GM12878 (cell line): ENCODE data around the gene TEX2. TPM values are rescaled to one million over a fixed set of nuclear protein-coding genes. Genes with fewer than 3 reads are reported as not detected.

Source experiments
- BMI1 ChIP-seq: fragments of 450-650 bp; IDR thresholded peaks from 2 replicates; pipeline ENCODE4 v1.6.1; 2016; ENCODE audit warnings: mild to moderate bottlenecking, moderate library complexity, borderline replicate concordance
- CREB1 ChIP-seq: IDR thresholded peaks from 2 replicates; pipeline ENCODE4 v1.6.1; 2012; ENCODE audit warnings: low read depth, mild to moderate bottlenecking, inconsistent platforms
- EED ChIP-seq: sonication (generic); IDR thresholded peaks from 2 replicates; pipeline ENCODE4 v1.6.1; 2016; ENCODE audit warnings: antibody characterized with exemption, low read depth
- EZH2 ChIP-seq: IDR thresholded peaks from 2 replicates; pipeline ENCODE4 v1.6.1; 2012; ENCODE audit warnings: low read depth, mild to moderate bottlenecking, control low read depth, inconsistent platforms, low read length, borderline replicate concordance; ENCODE audit not compliant: control insufficient read depth
- GABPA ChIP-seq: IDR thresholded peaks from 2 replicates; pipeline ENCODE4 v1.6.1; 2014; ENCODE audit warnings: antibody characterized with exemption, low read depth, mild to moderate bottlenecking, inconsistent platforms
- HDAC2 ChIP-seq: fragments of 200-600 bp; sonication (generic); IDR thresholded peaks from 2 replicates; pipeline ENCODE4 v1.6.1; 2017
- IKZF1 ChIP-seq: fragments of 450-650 bp; conservative IDR thresholded peaks from 2 replicates; pipeline ENCODE4 v1.6.1; 2017; ENCODE audit warnings: antibody characterized with exemption, mild to moderate bottlenecking
- KAT2A ChIP-seq: conservative IDR thresholded peaks from 2 replicates; pipeline ENCODE4 v1.6.1; 2011; ENCODE audit warnings: low read depth, low read length; ENCODE audit not compliant: control insufficient read depth
- NKRF ChIP-seq: fragments of 450-650 bp; conservative IDR thresholded peaks from 2 replicates; pipeline ENCODE4 v1.6.1; 2017; ENCODE audit warnings: mild to moderate bottlenecking, moderate library complexity
- PRDM15 ChIP-seq: fragments of 450-650 bp; formaldehyde crosslinking; IDR thresholded peaks from 2 replicates; pipeline ENCODE4 v1.4.0; 2020; ENCODE audit warnings: mild to moderate bottlenecking, moderate library complexity
- RBBP5 ChIP-seq: fragments of 200-600 bp; sonication (generic); conservative IDR thresholded peaks from 2 replicates; pipeline ENCODE4 v1.6.1; 2016
- YBX1 ChIP-seq: fragments of 450-650 bp; IDR thresholded peaks from 2 replicates; pipeline ENCODE4 v1.6.1; 2016; ENCODE audit warnings: antibody characterized with exemption
- ZBTB11 ChIP-seq: fragments of 450-650 bp; formaldehyde crosslinking; IDR thresholded peaks from 2 replicates; pipeline ENCODE4 v1.5.0; 2022; ENCODE audit warnings: mild to moderate bottlenecking, missing genetic modification characterization
- ZNF217 ChIP-seq: fragments of 450-650 bp; IDR thresholded peaks from 2 replicates; pipeline ENCODE4 v1.6.1; 2017; ENCODE audit warnings: antibody characterized with exemption, mild to moderate bottlenecking
- ZNF24 ChIP-seq: fragments of 450-650 bp; IDR thresholded peaks from 2 replicates; pipeline ENCODE4 v1.6.1; 2017; ENCODE audit warnings: antibody characterized with exemption, mild to moderate bottlenecking
- ZNF274 ChIP-seq: IDR thresholded peaks from one replicate; pipeline ENCODE4 v1.8.0; 2011; ENCODE audit not compliant: insufficient read length, insufficient read depth
- ZNF384 ChIP-seq: IDR thresholded peaks from 2 replicates; pipeline ENCODE4 v1.6.1; 2012; ENCODE audit warnings: low read depth, mild to moderate bottlenecking, low read length, improper control_type of control experiment, borderline replicate concordance
- ZNF592 ChIP-seq: fragments of 450-650 bp; IDR thresholded peaks from 2 replicates; pipeline ENCODE4 v1.6.1; 2017; ENCODE audit warnings: mild to moderate bottlenecking, moderate library complexity
- polyA plus RNA-seq, 11 experiments: library from polyadenylated mRNA; depleted of rRNA in 4 of 11; unstranded in 6 of 11; stranded (reverse) in 5 of 11; fragments of >200 nt; fragmentation: Nextera tagmentation in 4 of 11; fragmentation: Illumina TruSeq in 1 of 11; extraction: Ambion mirVana in 4 of 11; extraction: Trizol in 1 of 11; gene quantifications; 1 replicate in 1 of 11; 2 replicates in 10 of 11; pipeline versions ENCODE4 v1.2.1 to v1.2.3, GENCODE V29; 2011 to 2016; ENCODE audit warnings: inconsistent platforms in 2 of 11, missing spikeins in 2 of 11, low read depth in 1 of 11
- total RNA-seq, 4 experiments: library from RNA; depleted of rRNA in 3 of 4; stranded (reverse); fragments of >200 nt in 3 of 4; fragmentation: Illumina TruSeq in 1 of 4; extraction: Trizol in 1 of 4; gene quantifications; 2 replicates each; pipeline versions ENCODE4 v1.2.1 to v1.2.3, GENCODE V29; 2013 to 2021

Gene TEX2
- total and polyA plus RNA-seq, 10 of the 15 experiments (the other 5 are each of a cell fraction or from before 2014, with no cell fraction given): 3.8 to 19.9 (median 15.8) TPM

- TF ChIP-seq ZNF592 (no peak), ZBTB11 (CRISPR knock-in tag) (no peak), PRDM15 (CRISPR knock-in tag) (0 out of 2 replicates have a peak, but pooled peaks have one; percentile 47), ZNF24 (0 out of 2 replicates have a peak, but pooled peaks have one; percentile 3), BMI1 (no peak), ZNF274 (no peak), RBBP5 (no peak), EZH2 (no peak), HDAC2 (no peak), KAT2A (no peak), NKRF (no peak; the same call in 1 of the 2 replicates), EED (peak; percentile 91), CREB1 (peak; percentile 89), GABPA (peak; percentile 37; the same call in 1 of the 2 replicates), YBX1 (no peak), IKZF1 (peak; percentile 87), ZNF384 (no peak), ZNF217 (peak; percentile 14; the same call in 1 of the 2 replicates)
These were observed 132.5 kb downstream of the TEX2 start (continued) for GRCh38 chr17:64130559-64131001.
